GM06990 (cell line): ENCODE data around the gene MROH2A.

ENCODE experiments used
- DNase-seq: peaks from one replicate; pipeline ENCODE4 v3.0.0-alpha.2; 2011; ENCODE audit not compliant: insufficient read length; ENCODE audit errors: extremely low read depth
- H3K27me3 ChIP-seq: replicated peaks from 2 replicates; pipeline ENCODE4 v1.6.0; 2011; ENCODE audit warnings: low read length; ENCODE audit not compliant: control insufficient read depth, insufficient read depth
- H3K36me3 ChIP-seq: 2 replicates; pipeline ENCODE4 v1.5.1; 2011; ENCODE audit warnings: low read length; ENCODE audit not compliant: control insufficient read depth, insufficient read depth
- H3K4me3 ChIP-seq: replicated peaks from 2 replicates; pipeline ENCODE4 v1.5.1; 2011; ENCODE audit warnings: low read depth, mild to moderate bottlenecking, control low read depth, low read length
- CTCF ChIP-seq: IDR thresholded peaks from 2 replicates; pipeline ENCODE4 v1.5.1; 2011; ENCODE audit warnings: low read length, control low read depth, mild to moderate bottlenecking, inconsistent platforms; ENCODE audit not compliant: insufficient read depth, poor library complexity, severe bottlenecking

The MROH2A gene

GRCh38 chr2:233794128-233794658, 16.1 kb downstream of the MROH2A start:
- no peak for TF ChIP-seq CTCF
- no peaks in the 10 kb centered on the region; the same call in 1 of the 2 replicates for H3K27me3 ChIP-seq
- no peaks in the 10 kb centered on the region for H3K36me3 ChIP-seq
- DNase-seq: no peak
- H3K4me3 ChIP-seq: no peak overlapping the region

- H3K4me3 ChIP-seq: no peak overlapping the region
- no peak for DNase-seq
- H3K36me3 ChIP-seq: no peaks in the 10 kb centered on the region
- no peak for TF ChIP-seq CTCF
- no peaks in the 10 kb centered on the region; the same call in 1 of the 2 replicates for H3K27me3 ChIP-seq
These were observed 17.6 kb downstream of the MROH2A start for GRCh38 chr2:233795735-233796171.

- no peak overlapping the region for H3K4me3 ChIP-seq
- no peaks in the 10 kb centered on the region for H3K36me3 ChIP-seq
- no peak for TF ChIP-seq CTCF
- DNase-seq: no peak
- H3K27me3 ChIP-seq: no peaks in the 10 kb centered on the region; the same call in 1 of the 2 replicates
These were observed 18.1 kb downstream of the MROH2A start for GRCh38 chr2:233796254-233796653.

- Histone ChIP-seq H3K36me3 (no peaks in the 10 kb centered on the region), H3K4me3 (no peak overlapping the region), H3K27me3 (no peaks in the 10 kb centered on the region; the same call in 1 of the 2 replicates)
- TF ChIP-seq CTCF: no peak
- DNase-seq: no peak
These were observed 20.4 kb downstream of the MROH2A start for GRCh38 chr2:233798335-233799086.

- TF ChIP-seq CTCF: no peak
- Histone ChIP-seq H3K36me3 (no peaks in the 10 kb centered on the region), H3K27me3 (no peaks in the 10 kb centered on the region; the same call in 1 of the 2 replicates), H3K4me3 (no peak overlapping the region)
- no peak for DNase-seq
These were observed 21.0 kb downstream of the MROH2A start for GRCh38 chr2:233799087-233799665.
